Hepatocyte (in vitro differentiated cells): Measurements from ENCODE around the gene LEP. TPM values are rescaled to one million over a fixed set of nuclear protein-coding genes. Genes with fewer than 3 reads are reported as not detected.

Experiments
- DNase-seq: peaks from one replicate; pipeline ENCODE4 v3.0.0-alpha.2; 2016; ENCODE audit warnings: low spot score
- H2AFZ ChIP-seq: fragments of 200-600 bp; sonication (generic); 2 replicates; pipeline ENCODE4 v1.6.0; 2016; ENCODE audit warnings: antibody characterized with exemption, mild to moderate bottlenecking
- H3K27ac ChIP-seq: fragments of 200-600 bp; sonication (generic); 2 replicates; pipeline ENCODE4 v1.5.1; 2016; ENCODE audit warnings: mild to moderate bottlenecking
- H3K27me3 ChIP-seq: fragments of 200-600 bp; sonication (generic); 2 replicates; pipeline ENCODE4 v1.6.1; 2016
- H3K36me3 ChIP-seq: fragments of 200-600 bp; sonication (generic); replicated peaks from 2 replicates; pipeline ENCODE4 v1.5.1; 2016; ENCODE audit warnings: low read depth; ENCODE audit not compliant: insufficient read depth
- H3K4me1 ChIP-seq: fragments of 200-600 bp; sonication (generic); 2 replicates; pipeline ENCODE4 v1.5.1; 2016; ENCODE audit warnings: mild to moderate bottlenecking, moderate library complexity; ENCODE audit not compliant: insufficient read depth
- H3K4me2 ChIP-seq: fragments of 200-600 bp; sonication (generic); 2 replicates; pipeline ENCODE4 v1.6.0; 2016
- H3K4me3 ChIP-seq: fragments of 200-600 bp; sonication (generic); 2 replicates; pipeline ENCODE4 v1.5.1; 2016; ENCODE audit warnings: mild to moderate bottlenecking
- H3K79me2 ChIP-seq: fragments of 200-600 bp; sonication (generic); 2 replicates; pipeline ENCODE4 v1.6.0; 2017; ENCODE audit warnings: mild to moderate bottlenecking
- H3K9me2 ChIP-seq: fragments of 200-600 bp; sonication (generic); replicated peaks from 2 replicates; pipeline ENCODE4 v1.6.0; 2017; ENCODE audit warnings: mild to moderate bottlenecking; ENCODE audit not compliant: insufficient read depth
- H3K9me3 ChIP-seq: fragments of 200-600 bp; sonication (generic); 2 replicates; pipeline ENCODE4 v1.5.1; 2016; ENCODE audit warnings: low read depth, mild to moderate bottlenecking
- H4K20me1 ChIP-seq: fragments of 200-600 bp; sonication (generic); 2 replicates; pipeline ENCODE4 v1.6.0; 2016; ENCODE audit warnings: mild to moderate bottlenecking; ENCODE audit not compliant: insufficient read depth, poor library complexity, severe bottlenecking
- EZH2 ChIP-seq: fragments of 200-600 bp; sonication (generic); IDR thresholded peaks from 2 replicates; pipeline ENCODE4 v1.6.1; 2016; ENCODE audit warnings: antibody characterized with exemption, mild to moderate bottlenecking, borderline replicate concordance
- EZH2phosphoT487 ChIP-seq: fragments of 200-600 bp; sonication (generic); IDR thresholded peaks from one replicate; pipeline ENCODE4 v1.6.1; 2018; ENCODE audit warnings: antibody characterized with exemption, mild to moderate bottlenecking, low read depth, moderate library complexity; ENCODE audit not compliant: unreplicated experiment, severe bottlenecking
- WGBS: methylation state at CpG from one replicate; pipeline ENCODE4 v1.1.6; 2016; ENCODE audit warnings: low lambda C conversion rate; ENCODE audit errors: missing lambda C conversion rate; 5-methylcytosine and 5-hydroxymethylcytosine counted together
- polyA plus RNA-seq: library from polyadenylated mRNA; unstranded; fragments of >200 nt; fragmentation: Nextera tagmentation; extraction: Ambion mirVana; gene quantifications from 2 replicates; pipeline ENCODE4 v1.2.1, GENCODE V29; 2016
- total RNA-seq: library from RNA; depleted of rRNA; stranded (reverse); fragments of >200 nt; gene quantifications from 2 replicates; pipeline ENCODE4 v1.2.3, GENCODE V29; 2014
- TF ChIP-seq, protein P1 (sequence below): fragments of 200-600 bp; sonication (generic); IDR thresholded peaks from 2 replicates; pipeline ENCODE4 v1.5.1; 2016; ENCODE audit warnings: antibody characterized with exemption, mild to moderate bottlenecking; ENCODE audit not compliant: poor library complexity

The LEP gene
- total and polyA plus RNA-seq, 2 experiments from 2014 or later: not detected

DNA sequence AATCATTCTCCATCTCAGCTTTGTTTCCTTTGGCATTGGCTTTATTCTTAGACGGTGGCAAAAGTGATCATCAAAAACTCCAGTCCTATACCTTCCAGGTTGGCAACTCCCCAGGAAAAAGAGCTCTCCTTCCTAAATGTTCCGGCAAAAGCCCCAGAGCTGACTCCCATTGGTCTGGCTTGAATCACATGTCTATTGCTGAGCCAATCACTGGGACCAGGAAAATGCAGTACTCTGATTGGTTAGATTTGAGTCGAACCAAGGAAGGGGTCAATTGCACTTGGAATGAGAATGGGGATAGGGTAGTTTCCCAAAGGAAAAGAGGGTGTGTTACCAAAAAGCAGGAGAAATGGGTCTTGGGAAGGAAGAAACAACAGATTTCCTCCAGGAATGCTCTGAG, 22.3 kb downstream of the LEP start:
- Histone ChIP-seq H3K36me3 (no peaks in the 10 kb centered on the region), H3K27ac (no peak overlapping the region), H3K4me3 (no peak overlapping the region), H3K9me3 (no peaks in the 10 kb centered on the region), H3K4me1 (peaks cover 44% of the 10 kb centered on the region), H3K9me2 (no peaks in the 10 kb centered on the region), H3K27me3 (no peaks in the 10 kb centered on the region), H3K79me2 (no peaks in the 10 kb centered on the region), H2AFZ (no peak overlapping the region), H3K4me2 (no peak overlapping the region), H4K20me1 (no peaks in the 10 kb centered on the region)
- TF ChIP-seq EZH2phosphoT487 (no peak), EZH2 (no peak)
- TF ChIP-seq, protein P1, sequence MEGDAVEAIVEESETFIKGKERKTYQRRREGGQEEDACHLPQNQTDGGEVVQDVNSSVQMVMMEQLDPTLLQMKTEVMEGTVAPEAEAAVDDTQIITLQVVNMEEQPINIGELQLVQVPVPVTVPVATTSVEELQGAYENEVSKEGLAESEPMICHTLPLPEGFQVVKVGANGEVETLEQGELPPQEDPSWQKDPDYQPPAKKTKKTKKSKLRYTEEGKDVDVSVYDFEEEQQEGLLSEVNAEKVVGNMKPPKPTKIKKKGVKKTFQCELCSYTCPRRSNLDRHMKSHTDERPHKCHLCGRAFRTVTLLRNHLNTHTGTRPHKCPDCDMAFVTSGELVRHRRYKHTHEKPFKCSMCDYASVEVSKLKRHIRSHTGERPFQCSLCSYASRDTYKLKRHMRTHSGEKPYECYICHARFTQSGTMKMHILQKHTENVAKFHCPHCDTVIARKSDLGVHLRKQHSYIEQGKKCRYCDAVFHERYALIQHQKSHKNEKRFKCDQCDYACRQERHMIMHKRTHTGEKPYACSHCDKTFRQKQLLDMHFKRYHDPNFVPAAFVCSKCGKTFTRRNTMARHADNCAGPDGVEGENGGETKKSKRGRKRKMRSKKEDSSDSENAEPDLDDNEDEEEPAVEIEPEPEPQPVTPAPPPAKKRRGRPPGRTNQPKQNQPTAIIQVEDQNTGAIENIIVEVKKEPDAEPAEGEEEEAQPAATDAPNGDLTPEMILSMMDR: no peak
- DNase-seq: no peak
- WGBS: 93% methylated on average over 3 of the region's 3 CpGs

DNA sequence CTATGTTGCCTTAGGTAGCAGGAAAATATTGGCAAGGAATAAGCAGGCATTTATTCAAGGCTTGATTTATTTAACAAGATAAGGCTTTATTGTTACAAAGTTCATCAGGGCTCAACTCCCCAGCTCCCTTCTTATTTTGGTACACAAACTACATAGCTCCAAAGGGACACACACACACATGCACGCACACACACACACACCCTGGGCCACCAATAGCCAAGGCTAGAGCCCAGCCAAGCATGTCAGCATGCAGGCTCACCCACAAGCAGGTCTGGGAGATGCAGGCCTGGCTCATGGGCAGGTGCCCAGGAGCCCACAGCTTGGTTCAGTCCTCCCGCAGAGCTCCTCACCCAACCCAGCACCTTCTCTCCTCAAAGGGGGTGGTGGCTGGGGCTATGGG, 23.4 kb downstream of the LEP start:
- TF ChIP-seq EZH2: no peak
- H3K4me3 ChIP-seq: no peak overlapping the region
- no peaks in the 10 kb centered on the region for H3K9me3 ChIP-seq
- no peak overlapping the region for H3K4me2 ChIP-seq
- peaks cover 33% of the 10 kb centered on the region for H3K4me1 ChIP-seq
- H4K20me1 ChIP-seq: no peaks in the 10 kb centered on the region
- H3K27me3 ChIP-seq: no peaks in the 10 kb centered on the region
- DNase-seq: no peak
- WGBS: 98% methylated on average over 2 of the region's 2 CpGs
- no peaks in the 10 kb centered on the region for H3K9me2 ChIP-seq
- H3K36me3 ChIP-seq: no peaks in the 10 kb centered on the region
- H2AFZ ChIP-seq: no peak overlapping the region
- no peak overlapping the region for H3K27ac ChIP-seq
- no peaks in the 10 kb centered on the region for H3K79me2 ChIP-seq

DNA sequence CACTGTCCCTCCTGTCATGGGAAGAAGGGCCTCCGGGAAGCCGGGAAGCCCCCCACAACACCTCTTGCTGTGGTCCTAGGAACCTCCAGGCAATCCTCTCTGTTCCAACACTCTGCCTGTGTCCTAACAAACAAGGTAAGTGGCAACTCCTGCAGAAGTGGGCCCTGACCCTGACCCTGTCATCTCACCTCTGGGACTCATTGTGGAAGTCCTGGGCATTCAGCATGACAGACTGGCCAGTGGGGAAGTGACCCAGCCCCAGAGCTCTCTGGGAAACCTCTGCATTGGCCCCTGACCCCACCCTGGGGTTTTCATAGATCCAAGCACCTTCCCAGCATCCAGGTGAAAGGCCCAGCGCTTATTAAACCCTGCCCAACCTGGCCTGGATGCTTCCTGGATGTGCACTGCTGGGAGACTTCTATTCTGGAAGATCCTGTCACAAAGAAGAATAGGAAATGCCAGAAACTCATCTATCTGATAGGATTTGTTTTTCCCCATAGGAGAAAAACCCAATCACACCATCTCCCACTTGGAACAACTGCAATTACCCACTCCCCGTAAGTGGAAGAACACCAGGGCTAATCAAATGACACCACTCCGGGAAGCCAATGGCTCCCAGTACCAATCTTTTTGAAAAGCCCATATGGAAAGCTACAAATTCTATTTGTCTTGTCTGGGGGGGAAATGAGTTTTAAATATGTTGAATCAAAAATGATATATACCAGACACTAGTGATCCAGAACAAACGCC, 24.3 kb downstream of the LEP start:
- Histone ChIP-seq H3K27ac (no peak overlapping the region), H3K36me3 (no peaks in the 10 kb centered on the region), H3K4me3 (no peak overlapping the region), H4K20me1 (no peaks in the 10 kb centered on the region), H3K79me2 (no peaks in the 10 kb centered on the region), H2AFZ (no peak overlapping the region), H3K9me2 (no peaks in the 10 kb centered on the region), H3K9me3 (no peaks in the 10 kb centered on the region), H3K27me3 (no peaks in the 10 kb centered on the region), H3K4me1 (peaks cover 25% of the 10 kb centered on the region), H3K4me2 (no peak overlapping the region)
- WGBS: 91% methylated on average over 6 of the region's 6 CpGs
- DNase-seq: no peak
- TF ChIP-seq EZH2phosphoT487 (no peak), EZH2 (no peak)
- TF ChIP-seq, protein P1: no peak

DNA sequence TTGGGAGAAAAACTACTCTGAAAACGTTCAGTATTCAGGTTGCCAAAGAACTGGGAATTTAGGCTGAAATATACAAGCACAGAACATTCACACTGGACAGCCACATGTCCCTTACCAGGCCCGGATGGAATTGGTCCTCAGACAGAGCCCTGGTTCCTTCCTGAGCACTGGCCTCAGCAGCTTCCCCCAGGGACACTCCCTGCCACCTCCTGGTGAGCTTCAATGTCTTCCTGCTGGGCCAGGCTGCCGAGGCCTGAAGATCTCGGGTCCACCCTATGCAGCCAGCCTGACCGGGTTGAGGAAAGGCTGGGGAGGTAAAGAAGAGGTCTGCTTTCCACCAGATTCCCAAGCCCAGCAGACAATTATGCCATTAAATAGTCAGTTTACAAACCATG, 24.8 kb downstream of the LEP start:
- no peak overlapping the region for H3K27ac ChIP-seq
- no peaks in the 10 kb centered on the region for H3K79me2 ChIP-seq
- 60% methylated on average over 5 of the region's 5 CpGs for WGBS
- no peak overlapping the region for H3K4me3 ChIP-seq
- no peaks in the 10 kb centered on the region for H3K36me3 ChIP-seq
- H2AFZ ChIP-seq: no peak overlapping the region
- DNase-seq: no peak
- no peaks in the 10 kb centered on the region for H3K9me3 ChIP-seq
- no peak overlapping the region for H3K4me2 ChIP-seq
- H3K27me3 ChIP-seq: no peaks in the 10 kb centered on the region
- H4K20me1 ChIP-seq: no peaks in the 10 kb centered on the region
- H3K4me1 ChIP-seq: peaks cover 22% of the 10 kb centered on the region
- H3K9me2 ChIP-seq: no peaks in the 10 kb centered on the region
- TF ChIP-seq, protein P1: no peak
- no peak for TF ChIP-seq EZH2
- no peak for TF ChIP-seq EZH2phosphoT487
